Measurements from ENCODE around the gene PPP2R3A.

- TF ChIP-seq POLR2A (IDR thresholded peaks at IDR 0.05; ENCODE audit: extremely low read depth, insufficient read length) (no peak), MYC (IDR thresholded peaks at IDR 0.05; ENCODE audit: low read depth, low read length) (peak; percentile 86)
- TF ChIP-seq, protein P1, sequence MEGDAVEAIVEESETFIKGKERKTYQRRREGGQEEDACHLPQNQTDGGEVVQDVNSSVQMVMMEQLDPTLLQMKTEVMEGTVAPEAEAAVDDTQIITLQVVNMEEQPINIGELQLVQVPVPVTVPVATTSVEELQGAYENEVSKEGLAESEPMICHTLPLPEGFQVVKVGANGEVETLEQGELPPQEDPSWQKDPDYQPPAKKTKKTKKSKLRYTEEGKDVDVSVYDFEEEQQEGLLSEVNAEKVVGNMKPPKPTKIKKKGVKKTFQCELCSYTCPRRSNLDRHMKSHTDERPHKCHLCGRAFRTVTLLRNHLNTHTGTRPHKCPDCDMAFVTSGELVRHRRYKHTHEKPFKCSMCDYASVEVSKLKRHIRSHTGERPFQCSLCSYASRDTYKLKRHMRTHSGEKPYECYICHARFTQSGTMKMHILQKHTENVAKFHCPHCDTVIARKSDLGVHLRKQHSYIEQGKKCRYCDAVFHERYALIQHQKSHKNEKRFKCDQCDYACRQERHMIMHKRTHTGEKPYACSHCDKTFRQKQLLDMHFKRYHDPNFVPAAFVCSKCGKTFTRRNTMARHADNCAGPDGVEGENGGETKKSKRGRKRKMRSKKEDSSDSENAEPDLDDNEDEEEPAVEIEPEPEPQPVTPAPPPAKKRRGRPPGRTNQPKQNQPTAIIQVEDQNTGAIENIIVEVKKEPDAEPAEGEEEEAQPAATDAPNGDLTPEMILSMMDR (IDR thresholded peaks at IDR 0.05; ENCODE audit: low read depth, low read length), result no peak
- TF ChIP-seq, protein P2, sequence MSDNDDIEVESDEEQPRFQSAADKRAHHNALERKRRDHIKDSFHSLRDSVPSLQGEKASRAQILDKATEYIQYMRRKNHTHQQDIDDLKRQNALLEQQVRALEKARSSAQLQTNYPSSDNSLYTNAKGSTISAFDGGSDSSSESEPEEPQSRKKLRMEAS (IDR thresholded peaks at IDR 0.05; ENCODE audit: low read depth, low read length), result peak; percentile 90
Observed at GRCh38 chr3:136194409-136195257, 229.1 kb downstream of the PPP2R3A start.
